Islet precursor cell (in vitro differentiated cells): ENCODE measurements around the gene HDAC11.
"Not testable (repeated sequence)": the region's sequence is repeated elsewhere in the genome, so short reads cannot be mapped to it uniquely, and the experiment has no call there.

Experiments
- DNase-seq: peaks from one replicate; pipeline ENCODE4 v3.0.0-alpha.2; 2018

Gene HDAC11

GRCh38 chr3:13479582-13480339 lies at the start of gene HDAC11:
TSS of gene HDAC11 (plus strand) at chr3:13480306. CDS start at chr3:13480348, 42 bp downstream.
- DNase-seq: peak; percentile 100

GRCh38 chr3:13430411-13430875 lies 49.7 kb upstream of the HDAC11 start:
- DNase-seq: not testable (repeated sequence)

GRCh38 chr3:13432093-13432492 lies 48.0 kb upstream of the HDAC11 start:
- no peak for DNase-seq

GRCh38 chr3:13433912-13434311 lies 46.2 kb upstream of the HDAC11 start:
- DNase-seq: peak; percentile 75

GRCh38 chr3:13436213-13436612 lies 43.9 kb upstream of the HDAC11 start:
- not testable (repeated sequence) for DNase-seq

GRCh38 chr3:13440204-13440817 lies 39.8 kb upstream of the HDAC11 start:
- DNase-seq: no peak

- not testable (repeated sequence) for DNase-seq
These were observed 37.2 kb upstream of the HDAC11 start for GRCh38 chr3:13442882-13443281.

- no peak for DNase-seq
These were observed 28.8 kb upstream of the HDAC11 start for GRCh38 chr3:13451301-13451673.

- no peak for DNase-seq
These were observed 27.4 kb upstream of the HDAC11 start for GRCh38 chr3:13452490-13453335.

GRCh38 chr3:13455644-13456043 lies 24.5 kb upstream of the HDAC11 start:
- no peak for DNase-seq

GRCh38 chr3:13457593-13457992 lies 22.5 kb upstream of the HDAC11 start:
- no peak for DNase-seq

GRCh38 chr3:13459605-13460340 lies 20.3 kb upstream of the HDAC11 start:
- DNase-seq: no peak

GRCh38 chr3:13460341-13460736 lies 19.8 kb upstream of the HDAC11 start:
- no peak for DNase-seq

GRCh38 chr3:13461169-13462124 lies 18.7 kb upstream of the HDAC11 start:
- DNase-seq: peak; percentile 87

- DNase-seq: no peak
These were observed 17.9 kb upstream of the HDAC11 start for GRCh38 chr3:13462125-13462629.

- DNase-seq: no peak
These were observed 17.3 kb upstream of the HDAC11 start for GRCh38 chr3:13462822-13463221.

GRCh38 chr3:13463618-13464400 lies 16.3 kb upstream of the HDAC11 start:
- DNase-seq: no peak

GRCh38 chr3:13465236-13465873 lies 14.8 kb upstream of the HDAC11 start:
- no peak for DNase-seq

GRCh38 chr3:13466781-13467180 lies 13.3 kb upstream of the HDAC11 start:
- no peak for DNase-seq
